Measurements from ENCODE around the gene MELK. TPM values are rescaled to one million over a fixed set of nuclear protein-coding genes. Genes with fewer than 3 reads are reported as not detected.

MELK gene
- 18.8 and 26.2 TPM in 2 replicates for total RNA-seq

GRCh38 chr9:36572515-36573418, at the start of gene MELK:
Gene MELK, plus strand, starts transcription at chr9:36572895. Its CDS starts 8,787 bp downstream, at chr9:36581682.

Other genes with a start within 250 kb of the MELK start
- gene RNF38, start 172.6 kb upstream of the MELK start, total RNA-seq, result 5.2 and 7.0 TPM in 2 replicates